SH-SY5Y (cell line): ENCODE data around the gene CDKL1.

Source experiments
- GATA2 ChIP-seq: IDR thresholded peaks from 2 replicates; pipeline ENCODE4 v1.6.1; 2011; ENCODE audit warnings: mild to moderate bottlenecking, low read depth, low read length
- GATA3 ChIP-seq: IDR thresholded peaks from 2 replicates; pipeline ENCODE4 v1.6.1; 2011; ENCODE audit warnings: low read depth, mild to moderate bottlenecking, low read length, moderate library complexity

GRCh38 chr14:50331596-50331995, 65.1 kb downstream of the CDKL1 start:
- 0 out of 2 replicates have a peak, but pooled peaks have one; percentile 25 for TF ChIP-seq GATA3
- peak; percentile 62; the same call in 1 of the 2 replicates for TF ChIP-seq GATA2
